PC-9 (cell line): ENCODE measurements around the gene GABRR3. TPM values are rescaled to one million over a fixed set of nuclear protein-coding genes. Genes with fewer than 3 reads are reported as not detected.

Experiments used
- BruUV-seq: library from RNA; stranded (reverse); fragments of 400-500 nt; replicated peaks from 2 replicates; lab custom pipeline; 2021; lab: Mats Ljungman, UMichigan
- CTCF ChIA-PET: fragments of 300-600 bp; sonication (Branson Sonifier 250); formaldehyde crosslinking; loops from one replicate; lab custom pipeline; 2022; ENCODE audit warnings: antibody characterized with exemption; lab: Charles Lee
- POLR2A ChIA-PET: fragments of 300-600 bp; sonication (Branson Sonifier 250); formaldehyde crosslinking; loops from one replicate; lab custom pipeline; 2022; ENCODE audit warnings: antibody characterized with exemption; ENCODE audit not compliant: unreplicated experiment; lab: Charles Lee
- DNase-seq, 2 experiments: peaks; one replicate each; pipeline versions ENCODE4 v3.0.0 to v3.0.0-alpha.2; 2015 to 2022; ENCODE audit warnings: mixed read lengths in 1 of 2
- H2AFZ ChIP-seq: fragments of 200-600 bp; sonication (generic); 2 replicates; pipeline ENCODE4 v1.8.1; 2017; ENCODE audit warnings: antibody characterized with exemption
- H3F3A ChIP-seq: fragments of 200-600 bp; sonication (generic); 2 replicates; pipeline ENCODE4 v1.8.1; 2017; ENCODE audit warnings: antibody characterized with exemption, mild to moderate bottlenecking, low read depth; ENCODE audit not compliant: insufficient read depth
- H3K27ac ChIP-seq: fragments of 200-600 bp; sonication (generic); 2 replicates; pipeline ENCODE4 v1.6.1; 2016; ENCODE audit warnings: mixed run types
- H3K27me3 ChIP-seq: fragments of 200-600 bp; sonication (generic); 2 replicates; pipeline ENCODE4 v1.6.1; 2016; ENCODE audit warnings: low read depth, mixed run types; ENCODE audit not compliant: insufficient read depth
- H3K36me3 ChIP-seq: fragments of 200-600 bp; sonication (generic); 2 replicates; pipeline ENCODE4 v1.6.1; 2016; ENCODE audit warnings: low read depth, mixed run types
- H3K4me1 ChIP-seq: fragments of 200-600 bp; sonication (generic); replicated peaks from 2 replicates; pipeline ENCODE4 v1.6.1; 2016; ENCODE audit warnings: mixed run types; ENCODE audit not compliant: insufficient read depth
- H3K4me2 ChIP-seq: fragments of 200-600 bp; sonication (generic); 2 replicates; pipeline ENCODE4 v1.6.1; 2017; ENCODE audit warnings: mixed run types
- H3K4me3 ChIP-seq: fragments of 200-600 bp; sonication (generic); 2 replicates; pipeline ENCODE4 v1.6.1; 2016; ENCODE audit warnings: mixed run types
- H3K79me2 ChIP-seq: fragments of 200-600 bp; sonication (generic); 2 replicates; pipeline ENCODE4 v1.6.1; 2017; ENCODE audit warnings: low read depth, mixed run types
- H3K9me2 ChIP-seq: fragments of 200-600 bp; sonication (generic); 2 replicates; pipeline ENCODE4 v1.8.1; 2017; ENCODE audit warnings: mild to moderate bottlenecking; ENCODE audit not compliant: insufficient read depth
- H3K9me3 ChIP-seq: fragments of 200-600 bp; sonication (generic); 2 replicates; pipeline ENCODE4 v1.8.1; 2016; ENCODE audit warnings: low read depth; ENCODE audit not compliant: insufficient read depth
- H4K20me1 ChIP-seq: fragments of 200-600 bp; sonication (generic); 2 replicates; pipeline ENCODE4 v1.8.1; 2017; ENCODE audit not compliant: insufficient read depth
- CTCF ChIP-seq: fragments of 200-600 bp; sonication (generic); conservative IDR thresholded peaks from 2 replicates; pipeline ENCODE4 v1.6.1; 2017; ENCODE audit warnings: mixed run types, antibody characterized with exemption, mild to moderate bottlenecking, moderate library complexity
- EZH2 ChIP-seq: fragments of 200-600 bp; sonication (generic); IDR thresholded peaks from 2 replicates; pipeline ENCODE4 v1.8.0; 2017; ENCODE audit warnings: antibody characterized with exemption, low read depth
- intact Hi-C: fragments of 100-400 bp; cut with micrococcal nuclease; formaldehyde crosslinking; loops from one replicate; pipeline ENCODE4 v1.10.0; 2022; ENCODE audit not compliant: unreplicated experiment
- total RNA-seq: library from RNA; stranded (reverse); gene quantifications from 2 replicates; pipeline ENCODE4 v1.2.3, GENCODE V29; 2021

Gene GABRR3
- total RNA-seq, 1 experiment from 2014 or later = not detected

GRCh38 chr3:98008855-98009254 lies 26.3 kb downstream of the GABRR3 start:
- H4K20me1 ChIP-seq = no peaks in the 10 kb centered on the region
- H3K4me2 ChIP-seq = no peak overlapping the region
- H3K9me3 ChIP-seq = no peaks in the 10 kb centered on the region
- DNase-seq = no peak
- no peaks in the 10 kb centered on the region for H3K27me3 ChIP-seq
- H3K4me1 ChIP-seq = peaks cover 18% of the 10 kb centered on the region
- H3K9me2 ChIP-seq = no peaks in the 10 kb centered on the region
- H3K27ac ChIP-seq = no peak overlapping the region
- H3K4me3 ChIP-seq = no peak overlapping the region
- H3F3A ChIP-seq = peaks cover 17% of the 10 kb centered on the region
- H3K79me2 ChIP-seq = no peaks in the 10 kb centered on the region
- no peak overlapping the region for H2AFZ ChIP-seq
- intact Hi-C loops = no loop called here
- TF ChIP-seq EZH2 (no peak), CTCF (no peak)
- ChIA-PET POLR2A (no interaction called here), CTCF (no interaction called here)
- BruUV-seq = no TSS peak
- H3K36me3 ChIP-seq = no peaks in the 10 kb centered on the region

- no peaks in the 10 kb centered on the region for H3F3A ChIP-seq
- H3K27ac ChIP-seq = no peak overlapping the region
- no peaks in the 10 kb centered on the region for H3K9me3 ChIP-seq
- no peaks in the 10 kb centered on the region for H3K36me3 ChIP-seq
- H3K4me2 ChIP-seq = no peak overlapping the region
- intact Hi-C loops = no loop called here
- no TSS peak for BruUV-seq
- H4K20me1 ChIP-seq = no peaks in the 10 kb centered on the region
- no peak overlapping the region for H3K4me3 ChIP-seq
- no peak for DNase-seq
- ChIA-PET CTCF (no interaction called here), POLR2A (no interaction called here)
- no peaks in the 10 kb centered on the region for H3K27me3 ChIP-seq
- no peak for TF ChIP-seq EZH2
- TF ChIP-seq CTCF = no peak
- H3K4me1 ChIP-seq = no peaks in the 10 kb centered on the region
- no peaks in the 10 kb centered on the region for H3K9me2 ChIP-seq
- H3K79me2 ChIP-seq = no peaks in the 10 kb centered on the region
- no peak overlapping the region for H2AFZ ChIP-seq
These were observed 29.7 kb downstream of the GABRR3 start for GRCh38 chr3:98005438-98005837.

GRCh38 chr3:98004721-98005120 lies 30.4 kb downstream of the GABRR3 start:
- no peak for TF ChIP-seq CTCF
- TF ChIP-seq EZH2 = no peak
- Histone ChIP-seq H3K36me3 (no peaks in the 10 kb centered on the region), H3K79me2 (no peaks in the 10 kb centered on the region), H3K4me2 (no peak overlapping the region), H3K4me3 (no peak overlapping the region), H2AFZ (no peak overlapping the region), H3K27ac (no peak overlapping the region), H3F3A (no peaks in the 10 kb centered on the region), H4K20me1 (no peaks in the 10 kb centered on the region), H3K9me2 (no peaks in the 10 kb centered on the region), H3K9me3 (no peaks in the 10 kb centered on the region), H3K4me1 (no peaks in the 10 kb centered on the region), H3K27me3 (no peaks in the 10 kb centered on the region)
- ChIA-PET CTCF (interaction anchor here (0.6 kb wide), 1 partner anchor 14 kb away, joined by 9 read pairs; no protein-coding TSS in a partner anchor), POLR2A (no interaction called here)
- intact Hi-C loops = no loop called here
- no TSS peak for BruUV-seq
- DNase-seq = no peak
